A549 (cell line): Measurements from ENCODE around the gene JPT1. TPM values are rescaled to one million over a fixed set of nuclear protein-coding genes. Genes with fewer than 3 reads are reported as not detected.

Experiments used
- ATAC-seq, 2 experiments: fragments of 200-7000 bp in 1 of 2; fragments of >200 bp in 1 of 2; cut with Nextera tagmentation in 1 of 2; cut with Tn5 transposase in 1 of 2; 3 replicates each; pipeline versions ENCODE4 v1.8.0 to v1.9.1; 2018 to 2020; ENCODE audit warnings: mild to moderate bottlenecking in 1 of 2, moderate library complexity in 1 of 2
- CTCF ChIA-PET: fragments of 300-600 bp; sonication (Branson Sonifier 250); formaldehyde crosslinking; extraction: SDS; loops from one replicate; lab custom pipeline; 2021; ENCODE audit warnings: antibody characterized with exemption, inconsistent platforms; lab: Yijun Ruan, JAX
- POLR2A ChIA-PET: fragments of 350-600 bp; formaldehyde crosslinking; extraction: SDS; loops from one replicate; lab custom pipeline; 2021; ENCODE audit warnings: antibody characterized with exemption, inconsistent platforms; lab: Yijun Ruan, JAX
- DNase-seq, 2 experiments: peaks; one replicate each; pipeline versions ENCODE4 v3.0.0 to v3.0.0-alpha.2; 2011 to 2016; ENCODE audit warnings: low read depth in 1 of 2, low spot score in 1 of 2
- FAIRE-seq: peaks from 2 replicates; lab custom pipeline; 2011; peaks lifted over from hg19 to GRCh38; lab: Jason Lieb, UNC
- H3K27ac ChIP-seq, 2 experiments: fragments of >200 bp; sonication (Bioruptor Twin); formaldehyde crosslinking; 3 replicates each; pipeline ENCODE4 v1.5.1; 2016 to 2017
- H3K4me1 ChIP-seq: fragments of >200 bp; sonication (Bioruptor Twin); formaldehyde crosslinking; 3 replicates; pipeline ENCODE4 v1.6.1; 2016
- H3K4me2 ChIP-seq: fragments of >200 bp; sonication (Bioruptor Twin); formaldehyde crosslinking; 3 replicates; pipeline ENCODE4 v1.6.1; 2016
- H3K4me3 ChIP-seq: fragments of >200 bp; sonication (Bioruptor Twin); formaldehyde crosslinking; 3 replicates; pipeline ENCODE4 v1.5.1; 2016
- H3K9me3 ChIP-seq: fragments of >200 bp; sonication (Bioruptor Twin); formaldehyde crosslinking; 3 replicates; pipeline ENCODE4 v1.6.1; 2016
- ATOH8 ChIP-seq: fragments of 250-450 bp; sonication (Bioruptor Pico); IDR thresholded peaks from 2 replicates; pipeline ENCODE4 v1.5.0; 2020; ENCODE audit warnings: low read depth, mild to moderate bottlenecking, moderate library complexity
- BCL3 ChIP-seq: fragments of >200 bp; sonication (Bioruptor Twin); formaldehyde crosslinking; IDR thresholded peaks from 3 replicates; pipeline ENCODE4 v1.6.1; 2016
- BHLHE40 ChIP-seq: IDR thresholded peaks from 2 replicates; pipeline ENCODE4 v1.6.1; 2012; ENCODE audit warnings: low read depth, low read length, inconsistent platforms
- EHMT2 ChIP-seq: fragments of 200-600 bp; sonication (generic); IDR thresholded peaks from 2 replicates; pipeline ENCODE4 v1.6.1; 2016; ENCODE audit warnings: antibody characterized with exemption, low read depth, mild to moderate bottlenecking, moderate library complexity
- ELK1 ChIP-seq: fragments of 150-350 bp; IDR thresholded peaks from 2 replicates; pipeline ENCODE4 v1.6.1; 2014; ENCODE audit warnings: low read depth, mild to moderate bottlenecking, low read length
- EP300 ChIP-seq, 2 experiments: fragments of >200 bp; sonication (Bioruptor Twin); formaldehyde crosslinking; IDR thresholded peaks; 2 replicates in 1 of 2; 3 replicates in 1 of 2; pipeline ENCODE4 v1.6.1; 2016 to 2017
- FOSB ChIP-seq: fragments of 250-450 bp; sonication (Bioruptor Pico); IDR thresholded peaks from 2 replicates; pipeline ENCODE4 v1.5.0; 2020; ENCODE audit warnings: mild to moderate bottlenecking, moderate library complexity
- GATA3 ChIP-seq: IDR thresholded peaks from 2 replicates; pipeline ENCODE4 v1.6.1; 2012; ENCODE audit warnings: borderline replicate concordance
- HDAC2 ChIP-seq: fragments of 200-600 bp; sonication (generic); IDR thresholded peaks from 2 replicates; pipeline ENCODE4 v1.6.1; 2016
- HOXB13 ChIP-seq: fragments of 250-450 bp; sonication (Bioruptor Pico); IDR thresholded peaks from 2 replicates; pipeline ENCODE4 v1.5.0; 2020; ENCODE audit warnings: low read depth, mild to moderate bottlenecking, moderate library complexity
- NR3C1 ChIP-seq: fragments of >200 bp; sonication (Bioruptor Twin); formaldehyde crosslinking; IDR thresholded peaks from 3 replicates; pipeline ENCODE4 v1.6.1; 2017
- POLR2AphosphoS2 ChIP-seq: conservative IDR thresholded peaks from 2 replicates; pipeline ENCODE4 v1.6.1; 2012; ENCODE audit warnings: low read length, improper control_type of control experiment, inconsistent platforms
- RAD21 ChIP-seq, 2 experiments: fragments of >200 bp in 1 of 2; sonication (Bioruptor Twin) in 1 of 2; formaldehyde crosslinking in 1 of 2; IDR thresholded peaks in 1 of 2; conservative IDR thresholded peaks in 1 of 2; 2 replicates in 1 of 2; 3 replicates in 1 of 2; pipeline ENCODE4 v1.6.1; 2012 to 2018; ENCODE audit warnings: inconsistent platforms in 1 of 2
- RARB ChIP-seq: fragments of 250-450 bp; sonication (Bioruptor Pico); IDR thresholded peaks from 2 replicates; pipeline ENCODE4 v1.8.0; 2021; ENCODE audit warnings: mild to moderate bottlenecking, moderate library complexity
- REST ChIP-seq: fragments of 200-600 bp; sonication (generic); IDR thresholded peaks from 2 replicates; pipeline ENCODE4 v1.6.1; 2016; ENCODE audit warnings: antibody characterized with exemption, mild to moderate bottlenecking, moderate library complexity
- TFCP2L1 ChIP-seq: fragments of 250-450 bp; sonication (Bioruptor Pico); IDR thresholded peaks from 2 replicates; pipeline ENCODE4 v1.5.0; 2021; ENCODE audit warnings: mild to moderate bottlenecking
- TP53 ChIP-seq: fragments of 250-450 bp; sonication (Bioruptor Pico); IDR thresholded peaks from 2 replicates; pipeline ENCODE4 v1.5.0; 2021; ENCODE audit warnings: mild to moderate bottlenecking, moderate library complexity
- ZNF302 ChIP-seq: fragments of 250-450 bp; sonication (Bioruptor Pico); IDR thresholded peaks from 2 replicates; pipeline ENCODE4 v1.9.0; 2021; ENCODE audit warnings: inconsistent platforms, mild to moderate bottlenecking, moderate library complexity
- WGBS: methylation state at CpG from one replicate; pipeline ENCODE4 v1.1.6; 2017; ENCODE audit errors: missing lambda C conversion rate; 5-methylcytosine and 5-hydroxymethylcytosine counted together
- polyA plus RNA-seq, 4 experiments: library from polyadenylated mRNA; depleted of rRNA in 3 of 4; stranded (reverse); fragments of >200 nt; fragmentation: RNase III in 1 of 4; extraction: RNeasy Plus Mini Kit Qiagen cat#74134 plus additional on column Dnase treatment in 1 of 4; gene quantifications; 2 replicates in 3 of 4; 3 replicates in 1 of 4; pipeline ENCODE4 v1.2.3, GENCODE V29; 2011 to 2017
- TF ChIP-seq, protein P1 (sequence below): fragments of >200 bp; sonication (Bioruptor Twin); formaldehyde crosslinking; IDR thresholded peaks from 3 replicates; pipeline ENCODE4 v1.5.1; 2016

The JPT1 gene
- polyA plus RNA-seq, 2 of the 4 experiments (the other 2 are of a cell fraction): 196 to 623 TPM

GRCh38 chr17:75096082-75096625 is 58.2 kb downstream of the JPT1 start (continued):
- TF ChIP-seq REST (no peak), FOSB (CRISPR knock-in tag) (no peak; the same call in 1 of the 2 replicates), EP300 (IDR thresholded peaks at IDR 0.05) (peak in 1 of 2 experiments; percentile 79; a peak in 2 of 5 replicates), ATOH8 (0 out of 2 replicates have a peak, but pooled peaks have one; percentile 24), HDAC2 (no peak)

DNA sequence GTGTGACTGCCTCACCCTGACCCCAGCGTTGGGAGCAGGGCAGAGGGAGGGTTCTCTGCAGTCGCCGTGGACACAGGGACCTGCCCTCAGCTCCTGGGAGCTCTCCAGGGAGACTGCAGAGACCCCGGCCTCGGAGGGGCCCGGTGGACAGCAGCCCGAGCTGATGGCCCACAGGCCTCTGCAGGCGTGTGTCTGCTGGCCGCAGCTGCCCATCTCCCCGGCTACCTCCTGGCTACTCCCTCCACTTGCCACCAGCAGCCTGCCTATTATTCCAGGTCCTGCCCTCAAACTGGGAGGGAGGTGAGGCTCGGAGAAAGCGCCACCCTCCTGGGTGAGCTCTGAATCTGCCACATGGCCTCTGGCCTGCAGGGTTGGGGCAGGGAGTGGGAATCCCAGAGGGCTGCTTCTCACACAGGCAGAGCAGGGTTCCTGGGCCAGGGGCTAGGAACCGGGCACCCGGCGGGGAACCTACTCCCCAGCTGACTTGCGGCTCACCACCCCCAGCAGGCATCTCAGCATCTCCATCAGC is 59.4 kb downstream of the JPT1 start:
- FAIRE-seq (no peak), DNase-seq (no peak), ATAC-seq (no peak)
- Histone ChIP-seq H3K9me3 (no peaks in the 10 kb centered on the region), H3K27ac (peak overlapping the region; percentile 71 to 96), H3K4me3 (no peak overlapping the region), H3K4me1 (peaks cover 72% of the 10 kb centered on the region), H3K4me2 (peak overlapping the region; percentile 12; the same call in 1 of the 3 replicates)
- TF ChIP-seq TP53 (CRISPR knock-in tag): no peak
- TF ChIP-seq BHLHE40: no peak
- TF ChIP-seq, protein P1, sequence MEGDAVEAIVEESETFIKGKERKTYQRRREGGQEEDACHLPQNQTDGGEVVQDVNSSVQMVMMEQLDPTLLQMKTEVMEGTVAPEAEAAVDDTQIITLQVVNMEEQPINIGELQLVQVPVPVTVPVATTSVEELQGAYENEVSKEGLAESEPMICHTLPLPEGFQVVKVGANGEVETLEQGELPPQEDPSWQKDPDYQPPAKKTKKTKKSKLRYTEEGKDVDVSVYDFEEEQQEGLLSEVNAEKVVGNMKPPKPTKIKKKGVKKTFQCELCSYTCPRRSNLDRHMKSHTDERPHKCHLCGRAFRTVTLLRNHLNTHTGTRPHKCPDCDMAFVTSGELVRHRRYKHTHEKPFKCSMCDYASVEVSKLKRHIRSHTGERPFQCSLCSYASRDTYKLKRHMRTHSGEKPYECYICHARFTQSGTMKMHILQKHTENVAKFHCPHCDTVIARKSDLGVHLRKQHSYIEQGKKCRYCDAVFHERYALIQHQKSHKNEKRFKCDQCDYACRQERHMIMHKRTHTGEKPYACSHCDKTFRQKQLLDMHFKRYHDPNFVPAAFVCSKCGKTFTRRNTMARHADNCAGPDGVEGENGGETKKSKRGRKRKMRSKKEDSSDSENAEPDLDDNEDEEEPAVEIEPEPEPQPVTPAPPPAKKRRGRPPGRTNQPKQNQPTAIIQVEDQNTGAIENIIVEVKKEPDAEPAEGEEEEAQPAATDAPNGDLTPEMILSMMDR: no peak
- no peak for TF ChIP-seq POLR2AphosphoS2
- no peak for TF ChIP-seq EP300 (IDR thresholded peaks at IDR 0.05)
- TF ChIP-seq HOXB13 (CRISPR knock-in tag): no peak; the same call in 1 of the 2 replicates
- no peak for TF ChIP-seq TFCP2L1 (CRISPR knock-in tag)
- TF ChIP-seq ZNF302: no peak
- no peak for TF ChIP-seq ATOH8
- no peak for TF ChIP-seq RARB (CRISPR knock-in tag)
- no peak for TF ChIP-seq GATA3
- TF ChIP-seq RAD21 (conservative IDR thresholded peaks at IDR 0.05 in 1 of 2, IDR thresholded peaks at IDR 0.05 in 1 of 2): no peak
- no peak for TF ChIP-seq NR3C1
- TF ChIP-seq ELK1: no peak
- TF ChIP-seq BCL3: no peak
- no peak for TF ChIP-seq EHMT2
- ChIA-PET CTCF (interaction anchor here (1.0 to 81.8 kb wide), 3 partner anchors 8 to 107 kb away, joined by 3 to 3429 read pairs (median 3429); partner anchors contain the start of genes ARMC7, ATP5PD, KCTD2 and NT5C), POLR2A (interaction anchor here (0.7 to 1.6 kb wide), 3 partner anchors 11 to 1297 kb away, joined by 3 to 5 read pairs (median 3); partner anchors contain the start of genes ATP5PD and KCTD2)
- WGBS: 79% methylated on average over 16 of the region's 16 CpGs
